Measurements from ENCODE around the gene RUNX2.
"Not testable (repeated sequence)": the region's sequence is repeated elsewhere in the genome, so short reads cannot be mapped to it uniquely, and the experiment has no call there.

The RUNX2 gene

GRCh38 chr6:45327956-45328522, at the start of gene RUNX2:
Gene RUNX2, plus strand, starts transcription at chr6:45328330. Its CDS starts 397 bp downstream, at chr6:45328727.
- DNase-seq, result no peak

DNA sequence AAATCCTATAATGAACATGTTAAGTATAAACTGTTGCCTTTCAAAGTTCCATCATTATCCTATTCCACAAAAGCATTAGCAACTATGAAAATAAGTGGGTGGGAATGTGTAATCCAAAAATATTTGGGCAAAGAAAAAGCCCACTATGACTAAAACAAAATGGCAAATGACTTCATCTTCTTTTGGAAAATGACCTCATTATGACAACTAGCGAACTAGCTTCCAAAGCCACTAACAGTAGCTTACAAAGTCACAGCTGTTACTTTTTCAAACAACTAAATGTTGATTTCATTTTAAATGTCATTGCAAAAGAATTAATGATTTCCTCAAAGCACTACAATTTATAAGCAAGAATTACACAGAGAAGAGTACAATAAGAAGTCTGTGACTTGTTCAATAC, 49.8 kb upstream of the RUNX2 start:
- no peak for DNase-seq

DNA sequence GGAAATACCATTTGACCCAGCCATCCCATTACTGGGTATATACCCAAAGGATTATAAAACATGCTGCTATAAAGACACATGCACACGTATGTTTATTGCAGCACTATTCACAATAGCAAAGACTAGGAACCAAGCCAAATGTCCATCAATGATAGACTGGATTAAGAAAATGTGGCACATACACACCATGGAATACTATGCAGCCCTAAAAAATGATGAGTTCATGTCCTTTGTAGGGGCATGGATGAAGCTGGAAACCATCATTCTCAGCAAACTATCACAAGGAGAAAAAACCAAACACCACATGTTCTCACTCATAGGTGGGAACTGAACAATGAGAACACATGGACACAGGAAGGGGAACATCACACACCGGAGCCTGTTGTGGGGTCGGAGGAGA, 41.4 kb upstream of the RUNX2 start:
- DNase-seq, result not testable (repeated sequence)

DNA sequence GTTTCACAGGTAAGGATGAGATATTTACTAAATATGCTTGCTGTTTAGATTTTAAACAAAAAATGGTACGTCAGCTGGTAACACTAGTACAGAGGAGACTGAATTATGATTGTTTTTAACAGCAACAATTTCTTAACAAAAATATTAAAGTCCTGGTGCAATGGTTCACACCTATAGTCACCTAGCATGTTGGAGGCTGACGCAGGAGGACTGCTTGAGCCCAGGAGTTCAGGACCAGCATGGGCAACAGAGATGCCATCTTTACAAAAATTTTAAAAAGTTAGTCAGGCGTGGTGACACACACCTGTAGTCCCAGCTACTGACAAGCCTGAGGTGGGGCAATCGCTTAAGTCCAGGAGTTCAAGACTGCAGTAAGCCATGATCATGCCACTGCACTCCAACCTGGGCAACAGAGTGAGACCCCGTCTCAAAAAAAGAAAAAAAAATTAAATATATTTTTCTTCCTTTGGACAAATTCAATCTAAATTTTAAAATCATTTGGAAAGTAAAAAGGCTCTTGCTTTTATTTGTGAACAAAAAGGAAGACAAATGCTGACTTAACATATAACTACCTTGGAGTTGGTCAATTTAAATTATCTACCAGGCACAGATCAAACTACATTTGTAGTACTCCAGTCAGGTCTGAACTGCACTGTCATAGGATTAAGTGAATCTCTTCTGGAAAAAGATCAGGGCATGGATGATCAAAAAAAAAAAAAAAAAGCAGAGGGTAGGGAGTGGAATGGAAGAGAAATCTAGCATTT, 38.2 kb upstream of the RUNX2 start:
- no peak for DNase-seq

GRCh38 chr6:45293306-45293705, 34.8 kb upstream of the RUNX2 start:
- DNase-seq, result no peak

DNA sequence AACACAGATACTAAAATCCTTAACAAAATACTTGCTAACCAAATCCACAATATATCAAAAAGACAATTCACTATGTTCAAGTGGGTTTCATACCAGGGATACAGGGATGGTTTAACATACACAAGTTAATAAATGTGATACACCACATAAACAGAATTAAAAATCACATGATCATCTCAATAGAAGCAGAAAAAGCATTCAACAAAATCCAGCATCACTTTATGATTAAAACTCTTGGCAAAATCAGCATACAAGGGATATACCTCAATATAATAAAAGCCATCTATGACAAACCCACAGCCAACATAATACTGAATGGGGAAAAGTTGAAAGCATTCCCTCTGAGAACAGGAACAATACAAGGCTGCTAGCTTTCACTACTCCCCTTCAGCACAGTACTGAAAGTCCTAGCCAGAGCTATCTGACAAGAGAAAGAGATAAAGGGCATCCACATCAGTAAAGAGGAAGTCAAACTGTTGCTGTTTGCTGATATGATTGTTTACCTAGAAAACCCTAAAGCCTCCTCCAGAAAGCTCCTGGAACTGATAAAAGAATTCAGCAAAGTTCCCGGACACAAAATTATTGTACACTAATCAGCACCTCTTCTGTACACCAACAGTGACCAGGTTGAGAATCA, 33.9 kb upstream of the RUNX2 start:
- not testable (repeated sequence) for DNase-seq

DNA sequence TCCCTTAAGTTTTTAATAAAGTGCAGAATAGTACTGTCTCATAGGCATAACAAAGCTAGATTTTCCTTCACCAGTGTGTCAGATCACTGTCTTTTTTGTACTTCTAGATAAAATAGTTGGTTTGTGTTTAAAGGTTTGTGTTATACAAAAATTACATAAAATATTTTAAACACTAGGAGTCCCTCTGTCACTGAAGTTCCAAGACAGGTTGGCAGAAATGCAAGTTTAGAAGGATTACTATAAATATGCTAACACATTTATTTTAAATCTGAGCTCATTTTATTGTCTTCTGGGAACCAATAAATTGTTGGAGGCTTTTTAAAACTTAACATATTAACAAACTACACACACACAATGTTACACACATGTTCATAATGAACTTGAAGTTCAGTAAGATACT, 30.8 kb upstream of the RUNX2 start:
- DNase-seq, result no peak

DNA sequence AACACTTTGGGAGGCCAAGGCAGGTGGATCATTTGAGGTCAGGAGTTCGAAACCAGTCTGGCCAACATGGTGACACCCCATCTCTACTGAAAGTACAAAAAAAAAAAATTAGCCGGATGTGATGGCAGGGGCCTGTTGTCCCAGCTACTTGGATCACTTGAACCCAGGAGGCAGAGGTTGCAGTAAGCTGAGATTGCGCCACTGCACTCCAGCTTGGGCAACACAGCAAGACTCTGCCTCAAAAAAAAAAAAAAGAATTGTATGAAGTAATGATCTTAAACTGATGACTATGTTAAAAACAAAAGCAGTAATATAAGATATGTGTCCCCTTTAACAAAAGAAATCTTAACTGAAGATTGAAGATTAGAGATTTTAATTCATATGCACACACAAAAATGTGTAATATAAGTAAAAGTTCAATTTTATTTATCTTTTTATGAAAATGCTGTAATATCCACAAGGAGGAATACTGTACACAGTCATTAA, 29.0 kb upstream of the RUNX2 start:
- no peak for DNase-seq

- DNase-seq, result no peak
Measured at GRCh38 chr6:45300736-45301135, 27.4 kb upstream of the RUNX2 start.

DNA sequence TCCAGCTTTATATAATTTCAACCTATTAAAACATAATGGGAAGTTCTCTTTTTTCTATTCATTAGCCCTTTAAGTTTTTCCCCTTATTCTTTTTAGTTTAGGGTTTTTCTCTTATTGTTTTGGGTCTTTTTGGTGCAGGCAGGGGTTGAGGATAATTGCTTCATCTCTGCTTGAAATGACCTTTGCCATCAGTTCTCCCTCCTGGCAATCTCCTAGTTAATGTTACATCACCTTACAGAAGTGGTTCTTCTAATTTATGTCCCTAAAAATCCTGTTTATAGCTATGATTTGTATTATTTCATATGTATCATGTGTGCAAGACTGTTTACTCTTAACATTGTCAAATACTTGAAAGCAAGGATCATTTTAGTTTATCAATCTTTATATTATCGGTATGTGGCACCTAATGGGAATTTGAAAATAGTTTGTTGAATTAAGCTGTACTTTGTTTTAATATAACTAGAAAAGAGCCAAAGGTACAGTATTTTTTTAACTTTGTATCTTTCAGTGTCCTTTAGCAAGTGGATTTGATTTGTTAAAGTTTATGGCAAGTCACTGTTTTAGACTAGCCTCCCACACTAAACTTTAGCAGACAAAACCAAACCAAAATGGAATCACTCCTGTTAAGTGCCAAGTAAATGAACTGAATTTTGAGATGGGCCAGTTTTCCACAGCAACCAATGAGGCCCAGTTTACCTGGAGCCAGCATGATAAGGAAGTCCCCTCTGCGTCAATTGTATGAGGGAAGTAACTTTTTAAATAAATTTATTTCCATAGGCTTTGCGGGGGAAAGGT, 26.6 kb upstream of the RUNX2 start:
- no peak for DNase-seq

- no peak for DNase-seq
Measured at GRCh38 chr6:45302832-45303231, 25.3 kb upstream of the RUNX2 start.

GRCh38 chr6:45305546-45305945, 22.6 kb upstream of the RUNX2 start:
- no peak for DNase-seq

- no peak for DNase-seq
Measured at GRCh38 chr6:45310118-45310788, 17.9 kb upstream of the RUNX2 start.

DNA sequence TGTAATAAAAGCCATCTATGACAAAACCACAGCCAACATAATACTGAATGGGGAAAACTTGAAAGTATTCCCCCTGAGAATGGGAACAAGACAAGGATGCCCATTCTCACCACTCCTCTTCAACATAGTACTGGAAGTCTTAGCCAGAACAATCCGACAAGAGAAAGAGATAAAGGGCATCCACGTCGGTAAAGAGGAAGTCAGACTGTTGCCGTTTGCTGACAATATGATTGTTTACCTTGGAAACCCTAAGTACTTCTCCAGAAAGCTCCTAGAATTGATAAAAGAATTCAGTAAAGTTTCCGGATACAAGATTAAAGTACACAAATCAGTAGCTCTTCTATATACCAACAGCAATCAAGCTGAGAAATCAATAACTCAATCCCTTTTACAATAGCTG, 14.0 kb upstream of the RUNX2 start:
- no peak for DNase-seq

GRCh38 chr6:45320349-45320748, 7.8 kb upstream of the RUNX2 start:
- no peak for DNase-seq

GRCh38 chr6:45323656-45324224, 4.4 kb upstream of the RUNX2 start:
- no peak for DNase-seq

GRCh38 chr6:45326698-45327417, 1.3 kb upstream of the RUNX2 start:
- DNase-seq, result no peak

- DNase-seq, result no peak
Measured at GRCh38 chr6:45328523-45328922, 393 bp downstream of the RUNX2 start.

- no peak for DNase-seq
Measured at GRCh38 chr6:45344900-45345299, 16.8 kb downstream of the RUNX2 start.

DNA sequence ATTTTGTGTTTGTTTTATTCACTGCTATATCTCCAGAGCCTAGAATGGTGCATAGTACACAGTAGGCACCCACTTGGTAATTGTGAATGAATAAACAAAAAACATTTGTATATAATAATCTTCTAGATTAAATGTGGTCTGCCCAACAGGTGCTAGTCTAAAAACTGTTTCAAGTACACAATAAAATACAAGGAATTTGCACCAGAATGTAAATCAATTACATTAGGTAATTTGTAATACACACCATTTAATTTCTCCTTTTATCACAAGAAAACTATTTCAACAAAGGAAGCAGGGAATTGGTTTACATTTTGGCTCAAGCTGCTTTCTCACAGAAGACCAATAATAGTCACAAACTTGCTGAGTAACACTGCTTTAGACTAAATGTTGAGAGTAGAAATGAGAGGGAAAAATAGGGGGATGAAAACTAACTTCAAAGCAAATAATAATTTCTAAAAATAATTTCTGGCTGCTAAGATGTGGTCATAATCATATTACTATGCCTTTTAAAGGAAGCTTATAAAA, 22.1 kb downstream of the RUNX2 start:
- no peak for DNase-seq

- no peak for DNase-seq
Measured at GRCh38 chr6:45351076-45351475, 22.9 kb downstream of the RUNX2 start.

All from activated CD4-positive, alpha-beta T cell treated with anti-CD3 and anti-CD28 coated beads, Interleukin-2, amount 50 U/mL, for 4 hours (primary cell).